WERI-Rb-1 (cell line): Measurements from ENCODE around the gene MRTFA.

Experiments
- DNase-seq: peaks from one replicate; pipeline ENCODE4 v3.0.0-alpha.2; 2020
- H3K27ac ChIP-seq: fragments of 250-450 bp; sonication (Bioruptor Pico); 2 replicates; pipeline ENCODE4 v1.5.1; 2020; ENCODE audit warnings: mild to moderate bottlenecking, moderate library complexity
- H3K27me3 ChIP-seq: fragments of 250-450 bp; sonication (Bioruptor Pico); 2 replicates; pipeline ENCODE4 v1.5.1; 2021; ENCODE audit warnings: mild to moderate bottlenecking, low read depth, moderate library complexity; ENCODE audit not compliant: insufficient read depth, severe bottlenecking
- H3K36me3 ChIP-seq: fragments of 250-450 bp; sonication (Bioruptor Pico); 2 replicates; pipeline ENCODE4 v1.5.1; 2020; ENCODE audit warnings: mild to moderate bottlenecking, moderate library complexity
- H3K4me3 ChIP-seq: 2 replicates; pipeline ENCODE4 v1.5.1; 2011; ENCODE audit warnings: low read depth, mild to moderate bottlenecking, control low read depth, low read length
- H3K9me3 ChIP-seq: fragments of 250-450 bp; sonication (Bioruptor Pico); 2 replicates; pipeline ENCODE4 v1.5.1; 2021; ENCODE audit warnings: mild to moderate bottlenecking, moderate library complexity; ENCODE audit not compliant: severe bottlenecking
- CTCF ChIP-seq: IDR thresholded peaks from 2 replicates; pipeline ENCODE4 v1.5.1; 2011; ENCODE audit warnings: low read depth, mild to moderate bottlenecking, control low read depth, inconsistent platforms, low read length

Gene MRTFA

GRCh38 chr22:40485813-40486667 is 150.5 kb downstream of the MRTFA start:
- Histone ChIP-seq H3K9me3 (no peaks in the 10 kb centered on the region), H3K4me3 (no peak overlapping the region), H3K27ac (peak overlapping the region; percentile 66), H3K27me3 (no peaks in the 10 kb centered on the region), H3K36me3 (peaks cover 3% of the 10 kb centered on the region; the same call in 1 of the 2 replicates)
- DNase-seq, result no peak
- no peak for TF ChIP-seq CTCF

- peak overlapping the region; percentile 66 for H3K27ac ChIP-seq
- peaks cover 3% of the 10 kb centered on the region; the same call in 1 of the 2 replicates for H3K36me3 ChIP-seq
- DNase-seq, result peak; percentile 46
- H3K9me3 ChIP-seq, result no peaks in the 10 kb centered on the region
- no peak overlapping the region for H3K4me3 ChIP-seq
- no peaks in the 10 kb centered on the region for H3K27me3 ChIP-seq
- TF ChIP-seq CTCF, result no peak
Observed at GRCh38 chr22:40484906-40485669, 151.4 kb downstream of the MRTFA start.

GRCh38 chr22:40482886-40483285 is 153.6 kb downstream of the MRTFA start:
- H3K27me3 ChIP-seq, result no peaks in the 10 kb centered on the region
- H3K27ac ChIP-seq, result no peak overlapping the region
- H3K36me3 ChIP-seq, result peaks cover 3% of the 10 kb centered on the region; the same call in 1 of the 2 replicates
- no peak for DNase-seq
- no peaks in the 10 kb centered on the region for H3K9me3 ChIP-seq
- TF ChIP-seq CTCF, result no peak
- H3K4me3 ChIP-seq, result no peak overlapping the region

- no peak for DNase-seq
- Histone ChIP-seq H3K27ac (no peak overlapping the region), H3K4me3 (no peak overlapping the region), H3K27me3 (no peaks in the 10 kb centered on the region), H3K36me3 (peaks cover 3% of the 10 kb centered on the region; the same call in 1 of the 2 replicates), H3K9me3 (no peaks in the 10 kb centered on the region)
- no peak for TF ChIP-seq CTCF
Observed at GRCh38 chr22:40482391-40482790, 154.1 kb downstream of the MRTFA start.

GRCh38 chr22:40480996-40481395 is 155.5 kb downstream of the MRTFA start:
- no peak overlapping the region for H3K27ac ChIP-seq
- H3K27me3 ChIP-seq, result no peaks in the 10 kb centered on the region
- no peak overlapping the region for H3K4me3 ChIP-seq
- peaks cover 3% of the 10 kb centered on the region; the same call in 1 of the 2 replicates for H3K36me3 ChIP-seq
- no peak for TF ChIP-seq CTCF
- DNase-seq, result no peak
- H3K9me3 ChIP-seq, result no peaks in the 10 kb centered on the region
